Activated gamma-delta T cell treated with anti-CD3 and anti-CD28 coated beads, Interleukin-2, amount 50 U/mL, for 16 hours (primary cell): ENCODE measurements around the gene UBE2A.

ENCODE experiments used
- DNase-seq: peaks from one replicate; pipeline ENCODE4 v3.0.0-alpha.2; 2020; ENCODE audit warnings: low read depth

The UBE2A gene

GRCh38 chrX:119574394-119575266 lies at the start of gene UBE2A:
Gene UBE2A (plus strand): TSS chrX:119574563. CDS start chrX:119574712, 149 bp downstream.
- DNase-seq: peak; percentile 83

DNA sequence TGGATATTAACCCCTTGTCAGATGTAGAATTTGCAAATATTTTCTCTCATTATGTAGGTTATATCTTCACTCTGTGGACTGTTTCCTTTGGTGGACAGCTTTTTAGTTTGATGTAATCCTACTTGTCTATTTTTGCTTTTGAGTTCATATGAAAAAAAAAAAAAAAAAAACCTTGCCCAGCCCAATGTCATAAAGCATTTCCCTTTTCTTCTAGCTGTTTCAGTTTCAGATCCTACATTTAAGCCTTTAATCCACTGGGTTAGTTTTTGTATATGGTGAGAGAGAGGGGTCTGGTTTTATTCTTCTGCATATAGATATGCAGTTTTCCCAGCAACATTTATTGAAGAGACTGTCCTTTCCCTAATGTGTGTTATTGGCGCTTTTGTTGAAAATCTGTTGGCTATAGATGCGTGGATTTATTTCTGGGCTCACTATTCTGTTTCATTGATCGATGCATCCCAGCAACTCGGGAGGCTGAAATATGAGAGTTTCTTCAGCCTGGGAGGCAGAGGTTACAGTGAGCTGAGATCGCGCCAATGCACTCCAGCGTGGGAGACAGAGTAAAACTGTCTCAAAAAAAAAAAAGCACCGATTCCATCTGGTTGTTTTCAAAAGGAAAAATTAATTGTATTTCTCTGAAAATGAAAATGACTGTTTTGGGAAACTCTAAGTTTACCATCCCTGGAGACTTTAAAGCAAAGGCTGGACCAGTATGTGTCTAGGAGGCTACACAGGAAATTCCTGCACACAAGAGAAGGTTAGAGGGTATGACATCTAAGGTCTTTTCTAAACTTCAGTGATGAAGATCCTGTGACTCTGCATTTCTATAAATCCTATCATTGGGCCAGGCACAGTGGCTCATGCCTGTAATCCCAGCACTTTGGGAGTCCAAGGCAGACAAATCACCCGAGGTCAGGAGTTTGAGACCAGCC lies 44.8 kb upstream of the UBE2A start:
- DNase-seq: no peak

- no peak for DNase-seq
These were observed 36.9 kb upstream of the UBE2A start for GRCh38 chrX:119537487-119537886.

DNA sequence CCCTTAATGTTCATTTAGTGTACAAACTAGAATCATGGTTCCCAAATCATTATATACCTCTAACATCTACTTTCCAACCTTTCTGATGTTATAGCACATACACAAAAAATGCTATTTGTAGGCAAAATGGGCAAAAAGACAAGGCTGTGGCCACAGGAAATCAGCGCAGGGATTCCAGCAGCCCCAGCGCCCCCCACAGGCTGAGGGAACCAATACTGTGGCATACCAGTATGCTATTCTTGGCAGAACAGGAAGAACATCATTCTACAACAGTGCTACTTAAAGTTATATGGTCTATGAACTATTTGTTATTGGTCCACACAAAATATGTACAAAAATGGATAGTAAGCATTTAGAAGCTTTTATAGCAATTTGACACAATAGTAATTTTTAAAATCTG lies 34.5 kb upstream of the UBE2A start:
- no peak for DNase-seq

- no peak for DNase-seq
These were observed 33.2 kb upstream of the UBE2A start for GRCh38 chrX:119541188-119541587.

GRCh38 chrX:119549327-119550016 lies 24.9 kb upstream of the UBE2A start:
- DNase-seq: no peak

GRCh38 chrX:119552508-119552907 lies 21.9 kb upstream of the UBE2A start:
- DNase-seq: no peak

DNA sequence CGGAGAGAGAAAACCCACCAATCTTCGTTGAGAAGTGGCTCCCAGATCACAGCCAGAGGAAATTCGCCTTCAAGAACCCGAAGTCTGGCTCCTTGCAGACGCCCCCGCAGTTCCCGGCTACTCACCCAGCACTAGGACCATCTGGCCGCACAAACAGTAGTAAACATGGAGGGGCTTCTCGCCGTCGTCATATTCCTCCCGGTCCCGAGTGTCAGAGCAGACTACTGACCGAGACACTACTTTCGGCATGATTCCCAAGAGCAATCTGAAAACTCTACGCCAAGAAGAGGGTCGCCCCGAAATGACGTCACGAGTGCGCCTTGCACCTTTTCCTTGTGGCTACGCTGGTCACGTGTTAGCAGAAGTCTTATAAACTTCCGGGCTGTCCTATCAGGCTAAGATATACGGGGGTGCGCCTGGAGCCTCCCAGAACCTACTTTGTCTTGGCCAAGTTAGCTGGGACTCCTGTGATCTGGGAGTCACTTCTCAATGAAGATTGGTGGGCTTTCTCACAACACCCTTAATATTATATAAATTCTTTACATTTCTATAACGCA lies 9.2 kb upstream of the UBE2A start, which contains the start of gene STEEP1:
STEEP1 (minus strand) TSS at position 303 of the 557 bp plus-strand sequence; CDS start at position 249, 54 bp downstream.
- peak; percentile 75 for DNase-seq

GRCh38 chrX:119570351-119570835 lies 4.0 kb upstream of the UBE2A start:
- DNase-seq: no peak

DNA sequence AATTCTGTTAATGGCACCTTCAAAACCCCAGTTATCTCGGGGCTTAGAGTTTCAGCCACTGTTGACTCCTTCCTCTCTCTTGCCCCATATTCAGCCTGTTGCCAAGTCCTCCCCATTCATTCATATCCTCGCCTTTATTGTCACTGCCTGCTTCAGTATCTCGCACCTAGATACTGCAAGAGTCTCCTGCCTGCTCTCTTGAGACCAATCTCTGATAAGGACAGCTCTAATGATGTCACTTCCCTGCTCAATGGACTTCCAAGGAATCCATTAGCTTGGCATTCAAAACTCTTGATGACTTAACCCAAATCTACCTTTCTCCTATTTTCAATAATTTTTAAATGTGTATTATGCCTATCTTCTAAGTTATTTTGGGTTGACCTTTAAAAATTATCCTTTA lies 1.1 kb upstream of the UBE2A start:
- DNase-seq: no peak

- DNase-seq: peak; percentile 0
These were observed 446 bp upstream of the UBE2A start for GRCh38 chrX:119573840-119574393.

GRCh38 chrX:119579414-119579813 lies 5.1 kb downstream of the UBE2A start:
- DNase-seq: no peak

DNA sequence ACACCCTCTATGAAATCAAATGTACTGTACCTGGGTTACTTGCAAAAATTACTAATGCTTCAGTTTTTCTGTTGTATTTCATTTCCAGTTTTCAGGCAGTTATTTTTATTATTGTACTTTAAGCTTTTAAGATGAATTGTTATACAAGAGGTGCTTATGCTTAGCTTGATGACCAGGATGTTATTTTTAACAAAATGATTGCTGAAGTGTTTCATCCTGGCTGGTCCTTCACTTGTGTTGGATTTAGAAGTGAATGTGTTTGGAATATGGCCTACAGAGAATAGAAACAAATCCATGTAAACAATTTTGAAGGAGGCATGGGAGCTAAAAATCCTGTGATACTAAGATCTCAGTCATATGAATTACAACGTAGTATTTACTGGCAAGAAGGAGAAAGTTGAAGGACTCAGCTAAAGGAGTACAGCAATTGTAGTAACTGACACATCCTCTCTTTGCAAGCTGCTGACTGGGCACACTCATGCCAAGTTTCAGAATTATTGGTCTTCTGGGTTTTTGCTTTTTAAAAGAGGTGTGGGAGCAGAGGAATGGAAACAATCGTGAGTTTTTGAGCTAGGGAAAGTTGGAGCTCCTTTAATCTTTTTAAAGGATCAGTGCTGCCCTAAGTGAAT lies 9.2 kb downstream of the UBE2A start:
- no peak for DNase-seq

- no peak for DNase-seq
These were observed 15.4 kb downstream of the UBE2A start for GRCh38 chrX:119589810-119590209.

- DNase-seq: no peak
These were observed 28.4 kb downstream of the UBE2A start for GRCh38 chrX:119602701-119603255.

- DNase-seq: no peak
These were observed 30.6 kb downstream of the UBE2A start for GRCh38 chrX:119604766-119605463.

GRCh38 chrX:119605464-119606279 lies 31.3 kb downstream of the UBE2A start:
- DNase-seq: peak; percentile 25

GRCh38 chrX:119606280-119607017 lies 32.1 kb downstream of the UBE2A start, which contains the start of gene NKRF:
Gene NKRF (minus strand): TSS chrX:119606424.
- peak; percentile 81 for DNase-seq
